HL-60 (cell line): ENCODE results near the gene SHLD1.

ENCODE experiments used
- DNase-seq, 2 experiments: peaks; one replicate each; pipeline ENCODE4 v3.0.0-alpha.2; 2010 to 2020; ENCODE audit warnings: low read depth in 1 of 2, low spot score in 1 of 2
- H3K27ac ChIP-seq: fragments of 250-450 bp; sonication (Bioruptor Pico); replicated peaks from 2 replicates; pipeline ENCODE4 v1.5.1; 2020; ENCODE audit warnings: mild to moderate bottlenecking, moderate library complexity
- H3K27me3 ChIP-seq: fragments of 250-450 bp; sonication (Bioruptor Pico); 2 replicates; pipeline ENCODE4 v1.5.1; 2021; ENCODE audit warnings: mild to moderate bottlenecking, moderate library complexity; ENCODE audit not compliant: insufficient read depth, poor library complexity, severe bottlenecking
- H3K4me3 ChIP-seq: replicated peaks from 2 replicates; pipeline ENCODE4 v1.5.1; 2011; ENCODE audit warnings: mild to moderate bottlenecking, control low read depth, low read length; ENCODE audit not compliant: insufficient read depth
- GABPA ChIP-seq: IDR thresholded peaks from 2 replicates; pipeline ENCODE4 v1.6.1; 2012; ENCODE audit warnings: low read depth
- POLR2AphosphoS5 ChIP-seq: IDR thresholded peaks from 2 replicates; pipeline ENCODE4 v1.6.1; 2012; ENCODE audit warnings: low read depth
- REST ChIP-seq: IDR thresholded peaks from 2 replicates; pipeline ENCODE4 v1.6.1; 2012; ENCODE audit warnings: low read depth; ENCODE audit not compliant: insufficient replicate concordance
- SPI1 ChIP-seq: IDR thresholded peaks from 2 replicates; pipeline ENCODE4 v1.6.1; 2012; ENCODE audit warnings: low read depth, mild to moderate bottlenecking, borderline replicate concordance
- TF ChIP-seq, protein P1 (sequence below): IDR thresholded peaks from one replicate; pipeline ENCODE4 v1.5.1; 2011; ENCODE audit warnings: low read length, control low read depth, inconsistent platforms; ENCODE audit not compliant: insufficient read depth

The SHLD1 gene

DNA sequence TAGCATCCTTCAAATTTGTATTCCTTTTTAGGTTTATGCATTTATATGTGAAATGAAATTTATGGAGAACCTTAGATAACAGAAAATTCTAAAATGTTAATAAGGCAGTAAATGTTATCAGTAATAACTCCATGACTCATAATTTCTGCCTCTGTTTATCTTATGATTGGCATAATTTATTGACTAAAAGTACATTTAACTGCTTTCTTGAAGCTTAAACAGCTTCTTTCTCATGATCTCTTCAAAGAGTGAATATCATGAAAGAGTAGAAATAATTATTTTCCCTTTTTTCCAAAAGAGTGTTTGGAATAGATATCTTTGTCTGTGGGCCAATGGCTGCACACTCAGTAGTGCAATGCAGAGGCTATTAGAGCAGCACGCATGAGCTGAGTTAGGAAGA lies 91.3 kb downstream of the SHLD1 start:
- Histone ChIP-seq H3K4me3 (no peak overlapping the region), H3K27me3 (no peaks in the 10 kb centered on the region), H3K27ac (no peak overlapping the region)
- TF ChIP-seq POLR2AphosphoS5 = no peak
- no peak for TF ChIP-seq SPI1
- no peak for TF ChIP-seq REST
- no peak for TF ChIP-seq GABPA
- TF ChIP-seq, protein P1, sequence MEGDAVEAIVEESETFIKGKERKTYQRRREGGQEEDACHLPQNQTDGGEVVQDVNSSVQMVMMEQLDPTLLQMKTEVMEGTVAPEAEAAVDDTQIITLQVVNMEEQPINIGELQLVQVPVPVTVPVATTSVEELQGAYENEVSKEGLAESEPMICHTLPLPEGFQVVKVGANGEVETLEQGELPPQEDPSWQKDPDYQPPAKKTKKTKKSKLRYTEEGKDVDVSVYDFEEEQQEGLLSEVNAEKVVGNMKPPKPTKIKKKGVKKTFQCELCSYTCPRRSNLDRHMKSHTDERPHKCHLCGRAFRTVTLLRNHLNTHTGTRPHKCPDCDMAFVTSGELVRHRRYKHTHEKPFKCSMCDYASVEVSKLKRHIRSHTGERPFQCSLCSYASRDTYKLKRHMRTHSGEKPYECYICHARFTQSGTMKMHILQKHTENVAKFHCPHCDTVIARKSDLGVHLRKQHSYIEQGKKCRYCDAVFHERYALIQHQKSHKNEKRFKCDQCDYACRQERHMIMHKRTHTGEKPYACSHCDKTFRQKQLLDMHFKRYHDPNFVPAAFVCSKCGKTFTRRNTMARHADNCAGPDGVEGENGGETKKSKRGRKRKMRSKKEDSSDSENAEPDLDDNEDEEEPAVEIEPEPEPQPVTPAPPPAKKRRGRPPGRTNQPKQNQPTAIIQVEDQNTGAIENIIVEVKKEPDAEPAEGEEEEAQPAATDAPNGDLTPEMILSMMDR = no peak
- DNase-seq = no peak

DNA sequence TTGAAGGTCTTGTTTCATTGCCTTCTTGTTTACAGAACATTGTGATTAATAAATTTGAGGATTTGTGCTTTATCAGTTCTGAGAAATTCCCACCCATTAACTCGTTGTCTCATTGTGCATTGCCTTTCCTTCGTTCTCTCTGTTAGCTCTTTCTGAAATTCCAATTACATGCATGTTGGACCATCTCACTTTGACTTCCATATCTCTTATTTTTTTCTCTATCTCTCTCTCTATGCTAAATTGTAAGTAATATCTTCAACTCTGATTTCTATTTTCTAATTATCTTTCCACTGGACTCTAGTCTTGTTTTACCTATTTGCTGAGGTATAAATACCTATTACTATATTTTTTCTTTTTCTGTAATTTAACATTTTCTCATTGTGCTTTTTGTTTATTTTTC lies 92.3 kb downstream of the SHLD1 start:
- Histone ChIP-seq H3K27me3 (no peaks in the 10 kb centered on the region), H3K27ac (no peak overlapping the region), H3K4me3 (no peak overlapping the region)
- no peak for DNase-seq
- TF ChIP-seq REST = no peak
- no peak for TF ChIP-seq POLR2AphosphoS5
- no peak for TF ChIP-seq SPI1
- TF ChIP-seq, protein P1 = no peak
- no peak for TF ChIP-seq GABPA

DNA sequence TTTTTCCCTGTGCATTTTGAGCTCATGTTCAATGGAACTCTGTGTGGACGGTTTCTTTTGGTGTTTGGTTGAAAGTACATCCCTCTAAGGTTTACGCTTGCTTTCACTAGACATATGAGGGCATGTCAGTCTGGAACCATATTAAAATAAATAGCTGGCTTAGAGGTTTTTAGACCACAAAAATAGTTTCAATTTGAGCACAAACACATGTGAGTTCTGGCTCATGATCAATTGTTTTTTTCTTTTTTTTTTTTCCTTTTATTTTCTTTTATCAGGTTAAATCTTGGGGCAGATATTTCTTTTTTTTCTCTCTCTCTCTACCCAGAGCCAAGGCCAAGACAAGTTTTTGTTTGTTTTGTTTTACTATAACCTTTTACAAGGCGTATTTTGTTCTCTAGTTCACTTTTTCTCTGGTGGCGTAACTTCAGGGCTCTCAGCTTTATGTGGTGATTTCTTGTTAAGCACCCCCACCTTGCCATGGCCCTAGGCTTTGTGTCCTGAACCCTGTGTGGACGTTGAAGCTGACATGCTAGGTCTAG lies 92.9 kb downstream of the SHLD1 start:
- TF ChIP-seq SPI1 (no peak), GABPA (no peak), POLR2AphosphoS5 (no peak), REST (no peak)
- TF ChIP-seq, protein P1 = no peak
- Histone ChIP-seq H3K27me3 (no peaks in the 10 kb centered on the region), H3K27ac (no peak overlapping the region), H3K4me3 (no peak overlapping the region)
- no peak for DNase-seq
